Measurements from ENCODE around the gene RPUSD2.

DNA sequence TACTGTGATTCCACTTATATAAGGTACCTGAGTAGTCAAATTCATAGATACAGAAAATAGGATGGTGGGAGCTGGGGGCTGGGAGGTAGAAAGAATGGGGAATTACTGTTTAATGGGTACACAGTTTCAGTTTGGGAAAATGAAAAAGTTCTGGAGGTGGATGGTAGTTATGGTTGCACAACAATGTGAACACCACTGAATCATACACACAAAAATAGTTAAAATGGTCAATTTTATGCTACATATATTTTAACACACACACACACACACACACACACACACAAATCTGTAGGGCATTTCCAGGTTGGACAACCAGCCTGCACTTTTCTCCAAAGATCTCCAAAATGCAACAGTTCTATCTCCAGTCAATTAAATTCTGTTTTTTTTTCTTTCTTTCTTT lies 5.7 kb upstream of the RPUSD2 start:
- TF ChIP-seq POLR2A (IDR thresholded peaks at IDR 0.05; ENCODE audit: low read depth, low read length) (no peak), TAF1 (IDR thresholded peaks at IDR 0.05; ENCODE audit: borderline replicate concordance, low read depth, low read length) (no peak), POLR2AphosphoS5 (IDR thresholded peaks at IDR 0.05; ENCODE audit: low read depth, low read length) (no peak)
